OCI-LY3 (cell line): ENCODE results near the gene UBA1.

Experiments used
- EZH2phosphoT487 ChIP-seq: fragments of 200-600 bp; shearing (Covaris generic); IDR thresholded peaks from 2 replicates; pipeline ENCODE4 v1.6.1; 2018; ENCODE audit warnings: antibody characterized with exemption, mixed run types, low read depth
- TF ChIP-seq, protein P1 (sequence below): fragments of 200-600, 300-600 bp; sonication (generic); IDR thresholded peaks from 2 replicates; pipeline ENCODE4 v1.5.1; 2014; ENCODE audit warnings: antibody characterized with exemption, low read length, low read depth

DNA sequence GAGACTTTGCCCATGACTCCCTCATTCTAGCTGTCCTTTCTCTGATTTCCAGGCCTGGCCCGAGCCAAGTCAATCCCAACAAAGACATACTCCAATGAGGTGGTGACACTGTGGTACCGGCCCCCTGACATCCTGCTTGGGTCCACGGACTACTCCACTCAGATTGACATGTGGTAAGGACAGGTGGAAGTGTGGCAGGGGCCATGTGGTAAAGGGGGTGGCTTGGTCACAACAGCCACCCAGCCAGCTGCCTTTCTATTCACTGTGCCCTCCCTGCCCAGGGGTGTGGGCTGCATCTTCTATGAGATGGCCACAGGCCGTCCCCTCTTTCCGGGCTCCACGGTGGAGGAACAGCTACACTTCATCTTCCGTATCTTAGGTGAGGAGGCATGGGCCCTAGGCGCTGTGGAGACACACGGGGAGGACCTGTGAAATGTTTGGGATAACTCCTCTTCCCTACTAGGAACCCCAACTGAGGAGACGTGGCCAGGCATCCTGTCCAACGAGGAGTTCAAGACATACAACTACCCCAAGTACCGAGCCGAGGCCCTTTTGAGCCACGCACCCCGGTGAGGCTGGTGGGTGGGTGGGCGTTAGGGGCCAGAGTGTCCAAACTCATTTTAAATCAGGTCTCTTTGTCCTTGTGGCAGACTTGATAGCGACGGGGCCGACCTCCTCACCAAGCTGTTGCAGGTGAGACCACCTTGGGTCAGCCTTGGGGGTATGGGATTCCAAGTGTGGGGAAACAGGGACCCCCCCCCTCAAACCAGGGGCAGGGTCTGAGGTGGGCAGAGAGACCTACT is 33.1 kb downstream of the UBA1 start:
- TF ChIP-seq, protein P1, sequence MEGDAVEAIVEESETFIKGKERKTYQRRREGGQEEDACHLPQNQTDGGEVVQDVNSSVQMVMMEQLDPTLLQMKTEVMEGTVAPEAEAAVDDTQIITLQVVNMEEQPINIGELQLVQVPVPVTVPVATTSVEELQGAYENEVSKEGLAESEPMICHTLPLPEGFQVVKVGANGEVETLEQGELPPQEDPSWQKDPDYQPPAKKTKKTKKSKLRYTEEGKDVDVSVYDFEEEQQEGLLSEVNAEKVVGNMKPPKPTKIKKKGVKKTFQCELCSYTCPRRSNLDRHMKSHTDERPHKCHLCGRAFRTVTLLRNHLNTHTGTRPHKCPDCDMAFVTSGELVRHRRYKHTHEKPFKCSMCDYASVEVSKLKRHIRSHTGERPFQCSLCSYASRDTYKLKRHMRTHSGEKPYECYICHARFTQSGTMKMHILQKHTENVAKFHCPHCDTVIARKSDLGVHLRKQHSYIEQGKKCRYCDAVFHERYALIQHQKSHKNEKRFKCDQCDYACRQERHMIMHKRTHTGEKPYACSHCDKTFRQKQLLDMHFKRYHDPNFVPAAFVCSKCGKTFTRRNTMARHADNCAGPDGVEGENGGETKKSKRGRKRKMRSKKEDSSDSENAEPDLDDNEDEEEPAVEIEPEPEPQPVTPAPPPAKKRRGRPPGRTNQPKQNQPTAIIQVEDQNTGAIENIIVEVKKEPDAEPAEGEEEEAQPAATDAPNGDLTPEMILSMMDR = no peak
- no peak for TF ChIP-seq EZH2phosphoT487
